GM19025 (cell line): ENCODE data around the gene TMEM30A.

Source experiments
- ATAC-seq: cut with Tn5 transposase; IDR thresholded peaks from one replicate; pipeline ENCODE4 v1.9.1; 2021; ENCODE audit warnings: mild to moderate bottlenecking, low read depth, moderate library complexity; ENCODE audit not compliant: unreplicated experiment

Gene TMEM30A

DNA sequence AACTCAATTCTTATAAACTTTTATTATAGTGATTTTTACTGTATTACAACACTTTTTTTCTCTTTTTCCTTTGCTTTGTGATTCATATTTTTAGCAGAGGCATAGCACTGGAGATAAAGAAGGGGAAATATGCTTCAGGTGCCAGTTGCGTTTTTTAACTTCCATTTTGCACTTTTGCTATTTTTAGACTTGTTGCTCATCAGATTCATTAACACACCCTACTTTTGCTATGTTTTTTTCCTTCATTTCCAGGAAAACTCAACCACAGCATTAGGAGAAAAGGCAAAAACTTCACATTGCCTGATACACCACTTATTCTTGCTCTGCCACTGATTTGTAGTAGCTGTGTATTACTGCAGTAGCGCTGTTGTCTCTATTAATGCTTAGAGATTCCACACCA lies 8.0 kb upstream of the TMEM30A start:
- no peak for ATAC-seq

DNA sequence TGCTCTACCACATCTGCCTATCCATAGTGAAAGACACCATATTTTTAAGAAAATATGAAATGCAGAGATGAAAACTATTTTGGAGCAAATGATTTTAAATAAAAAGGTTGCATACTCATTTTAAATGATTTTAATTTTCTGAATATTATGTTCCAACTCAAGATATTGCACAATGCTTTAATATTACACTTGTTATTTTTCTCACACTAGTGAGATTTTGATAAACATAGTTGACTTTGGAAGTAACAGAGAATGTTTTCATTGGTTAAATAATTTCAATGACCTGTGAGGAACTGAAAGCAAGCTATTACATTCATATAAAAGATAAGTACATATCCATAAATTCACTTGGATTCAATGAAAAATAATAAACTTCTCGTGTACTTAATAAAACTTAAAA lies 7.2 kb upstream of the TMEM30A start:
- ATAC-seq: no peak

DNA sequence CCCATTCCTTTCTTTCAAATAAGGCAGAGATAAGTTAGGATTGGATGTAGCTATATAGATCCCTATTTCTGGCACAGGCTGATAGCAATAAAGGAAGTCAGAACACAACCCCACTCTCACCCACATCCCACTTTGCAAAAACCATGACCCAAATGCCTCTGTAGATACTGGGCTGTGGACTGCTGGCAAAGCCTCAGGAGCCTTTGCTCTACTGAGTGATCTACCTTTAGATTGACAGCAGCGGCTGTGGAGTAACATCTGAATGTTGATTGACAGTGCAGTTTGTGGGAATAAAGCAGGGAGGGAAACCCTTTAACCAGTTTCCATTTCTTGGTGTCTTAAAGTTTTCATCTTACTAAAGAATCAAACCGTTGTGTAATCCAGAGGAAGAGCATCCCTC lies 6.7 kb upstream of the TMEM30A start:
- ATAC-seq: no peak

DNA sequence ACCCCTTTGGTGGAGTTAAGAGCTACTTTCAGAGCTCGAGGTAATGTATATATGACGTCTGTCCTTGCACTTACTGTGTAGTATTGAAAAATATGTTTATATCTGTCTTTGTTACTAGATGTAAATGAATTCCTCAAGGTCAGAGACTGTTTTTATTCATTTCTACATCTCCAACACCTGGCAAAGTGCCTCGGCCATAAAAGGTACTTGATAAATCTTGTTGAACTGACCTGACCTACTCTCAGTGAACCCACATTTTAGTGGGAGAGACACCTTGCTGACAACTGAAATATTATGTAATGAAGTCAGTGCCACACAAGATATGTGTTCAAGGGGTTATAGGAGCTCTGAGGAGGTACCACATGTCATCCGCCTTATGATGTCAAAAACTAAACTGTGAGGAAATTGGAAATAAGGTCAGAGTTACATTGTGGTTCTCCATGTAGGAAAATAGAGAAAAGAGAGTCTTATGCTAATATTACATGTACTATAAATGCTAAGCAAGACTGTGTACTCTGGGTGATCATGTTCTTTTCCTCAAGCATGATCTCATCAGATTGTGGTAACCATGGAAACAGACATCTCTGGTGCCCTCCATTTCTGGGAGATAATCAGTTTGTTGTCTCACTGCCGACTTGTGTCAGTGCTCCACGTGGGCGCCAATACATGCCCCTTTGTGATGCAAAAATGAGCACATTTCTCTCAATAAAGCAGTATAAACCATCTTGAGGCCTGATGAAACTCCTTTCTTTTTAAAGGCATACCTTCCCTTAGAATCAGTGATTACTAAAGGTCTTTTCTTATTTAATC lies 5.7 kb upstream of the TMEM30A start:
- ATAC-seq: no peak

DNA sequence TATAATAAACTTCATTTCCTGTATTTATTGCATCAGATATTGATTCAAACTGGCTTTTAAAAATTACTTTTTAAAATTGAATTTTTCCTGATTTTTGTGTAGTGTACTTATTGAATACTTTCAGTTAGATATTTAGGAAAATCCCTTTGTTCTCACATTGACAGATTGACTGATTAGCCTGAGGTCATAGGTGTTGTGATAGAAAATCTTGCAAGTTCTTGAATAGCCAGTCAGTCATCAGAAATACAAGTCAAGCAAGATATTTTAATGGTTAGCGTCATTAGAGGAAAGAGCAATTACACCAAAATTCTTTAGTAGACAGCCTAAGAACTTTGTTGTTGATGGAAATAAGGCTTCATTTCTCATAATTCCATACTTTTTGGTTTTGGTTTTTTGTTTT lies 3.4 kb upstream of the TMEM30A start:
- no peak for ATAC-seq

DNA sequence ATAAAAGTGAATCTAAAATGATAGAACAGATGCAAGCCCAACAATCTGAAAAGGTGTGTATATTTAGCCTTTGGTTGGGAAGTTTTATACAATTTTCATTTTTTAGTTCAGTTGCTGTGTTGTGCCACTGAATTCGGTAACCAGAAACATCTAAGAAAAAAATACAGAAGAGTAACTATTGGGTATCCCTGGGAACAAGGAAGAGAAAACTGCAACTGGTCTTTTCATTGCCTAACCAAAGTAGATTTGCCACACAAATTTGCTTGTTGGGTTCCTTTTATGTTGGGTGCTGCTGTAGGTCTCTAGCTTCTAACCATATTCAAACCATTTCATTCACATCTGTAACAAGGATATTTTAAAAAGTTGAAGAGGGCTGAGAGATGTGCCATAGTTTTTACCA lies 2.8 kb upstream of the TMEM30A start:
- ATAC-seq: no peak

DNA sequence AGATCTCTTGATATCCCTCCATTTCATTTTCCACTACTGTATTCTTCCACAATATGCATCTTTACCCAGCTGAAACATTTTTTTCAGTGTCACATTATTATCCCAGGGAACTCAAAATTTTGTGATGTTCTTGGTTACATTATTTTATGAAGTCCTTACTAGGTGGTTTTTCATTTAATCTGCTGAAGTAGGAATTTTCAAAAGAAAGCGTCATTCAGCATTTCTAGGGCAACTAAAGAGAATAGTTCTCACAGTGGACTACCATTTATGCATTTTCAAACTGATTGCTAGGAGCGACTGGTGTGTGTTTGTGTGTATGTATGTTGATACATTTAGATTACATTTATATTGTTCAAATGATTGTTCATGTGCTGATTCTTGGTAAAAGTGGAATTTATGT lies 2.4 kb upstream of the TMEM30A start:
- ATAC-seq: no peak

DNA sequence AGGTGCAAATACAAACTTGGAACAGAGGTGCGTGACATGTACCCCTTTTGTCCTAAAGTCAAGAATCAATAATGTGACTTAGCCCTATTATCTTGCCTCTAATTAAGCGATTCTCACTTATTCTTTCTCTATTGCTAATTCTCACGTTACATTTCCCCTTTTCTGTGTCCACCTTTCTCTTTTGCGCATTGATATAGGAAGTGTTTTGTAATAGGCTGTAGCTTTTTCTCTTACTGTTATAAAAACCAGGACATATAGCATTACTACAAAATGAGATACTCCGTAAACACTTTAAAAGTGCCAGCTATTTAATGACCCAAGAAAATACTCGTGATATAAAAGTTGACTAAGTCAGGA lies 669 bp upstream of the TMEM30A start:
- no peak for ATAC-seq

DNA sequence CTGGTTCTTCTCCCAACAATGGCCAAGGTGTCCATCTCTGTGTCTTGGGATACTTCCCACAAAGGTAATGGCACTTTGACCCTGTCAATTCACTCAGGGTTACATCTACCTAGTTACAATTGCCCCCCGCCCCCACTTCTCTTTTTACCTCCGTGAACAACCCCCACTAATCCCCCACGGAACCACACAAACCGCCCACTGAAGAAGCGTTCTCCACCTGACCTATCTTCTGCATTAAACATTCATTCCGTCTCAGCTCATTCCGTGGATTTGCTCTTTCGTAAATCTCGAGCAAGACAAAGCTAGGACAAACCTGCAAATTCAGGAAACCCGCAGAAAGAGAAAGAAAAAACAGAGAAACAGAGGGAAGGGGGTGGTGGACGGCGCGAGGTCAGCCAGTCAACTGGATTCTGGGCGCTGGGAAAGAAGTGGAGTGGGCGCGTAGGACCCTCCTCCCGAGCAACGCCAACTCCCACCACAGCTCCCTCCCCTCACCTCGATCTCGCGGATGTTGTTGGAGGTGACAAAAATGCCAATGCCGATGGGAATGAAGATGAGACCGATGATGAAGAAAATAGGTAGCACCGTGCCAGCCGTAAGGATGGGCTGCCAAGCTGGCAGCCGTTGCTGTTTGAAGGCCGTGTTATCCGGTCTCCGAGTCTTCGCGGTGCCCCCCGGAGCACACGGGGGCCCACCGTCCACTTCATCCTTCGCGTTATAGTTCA lies 523 bp downstream of the TMEM30A start:
- ATAC-seq: no peak

DNA sequence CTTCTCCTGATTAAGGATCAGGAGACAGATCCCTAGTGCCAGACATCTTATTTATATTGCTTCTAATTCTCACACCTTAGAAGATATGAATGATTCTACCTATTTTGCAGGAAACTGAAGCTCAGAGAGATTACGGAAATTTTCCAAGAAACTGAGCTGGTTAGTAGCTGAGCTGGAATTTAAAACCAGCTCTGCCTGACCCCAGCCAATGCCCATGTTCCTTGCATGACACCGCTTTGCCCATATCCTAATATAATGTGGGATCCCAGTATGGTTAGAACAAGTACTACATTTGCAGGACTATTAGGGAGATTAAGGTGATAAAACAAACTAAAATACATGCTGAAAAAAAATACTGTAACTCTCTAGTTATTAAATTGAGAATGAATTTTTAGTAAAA lies 1.9 kb downstream of the TMEM30A start:
- ATAC-seq: no peak

DNA sequence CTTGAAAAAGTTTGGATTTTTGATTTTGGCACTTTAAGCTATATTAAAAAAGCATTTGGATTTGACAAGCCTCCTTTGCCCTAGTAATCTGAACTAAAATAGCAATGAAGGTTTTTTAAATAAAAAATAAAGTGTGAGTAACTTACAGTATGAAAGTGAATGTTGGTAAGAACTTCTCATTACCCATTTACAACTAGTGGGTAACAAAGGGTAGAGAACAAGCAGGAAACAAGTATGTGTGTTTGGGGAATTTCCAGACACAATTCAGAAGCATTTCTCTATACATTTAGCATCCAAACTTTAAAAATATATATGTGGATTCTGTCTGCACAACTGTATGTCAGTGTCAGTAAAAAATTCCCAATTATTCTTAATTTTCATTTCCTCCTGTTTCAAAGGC lies 2.9 kb downstream of the TMEM30A start:
- no peak for ATAC-seq

DNA sequence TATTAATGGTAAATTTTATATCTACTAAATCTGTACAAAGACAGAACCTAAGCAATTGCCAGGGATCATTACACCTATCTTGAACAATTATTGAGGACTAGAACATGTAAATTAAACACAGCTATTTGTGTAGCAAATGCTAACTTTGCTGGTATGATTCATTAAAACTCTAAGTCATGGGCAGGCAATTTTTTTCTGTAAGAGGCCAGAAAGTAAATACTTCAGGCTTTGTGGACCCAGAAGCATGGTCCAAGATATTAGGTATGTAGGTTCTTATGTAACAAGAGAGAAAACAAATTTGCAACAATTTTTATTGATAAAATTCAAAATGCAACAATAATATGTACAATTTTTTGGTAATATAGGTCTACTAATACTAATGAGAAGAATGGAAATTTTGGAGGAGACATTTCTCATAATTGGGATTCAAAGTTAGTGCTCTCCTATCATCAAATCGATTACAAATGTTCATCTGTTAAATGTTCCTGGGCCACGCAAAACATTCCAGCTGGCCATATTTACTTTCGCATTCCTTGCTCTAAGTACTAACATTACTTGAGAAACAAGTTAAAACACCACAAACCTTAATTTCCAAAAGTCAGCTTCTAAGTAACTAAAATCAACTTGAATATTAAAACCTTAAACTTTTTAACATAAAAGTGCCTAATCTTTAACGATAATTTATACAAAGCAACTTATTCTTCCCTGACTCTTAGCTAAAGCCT lies 4.3 kb downstream of the TMEM30A start:
- ATAC-seq: no peak

DNA sequence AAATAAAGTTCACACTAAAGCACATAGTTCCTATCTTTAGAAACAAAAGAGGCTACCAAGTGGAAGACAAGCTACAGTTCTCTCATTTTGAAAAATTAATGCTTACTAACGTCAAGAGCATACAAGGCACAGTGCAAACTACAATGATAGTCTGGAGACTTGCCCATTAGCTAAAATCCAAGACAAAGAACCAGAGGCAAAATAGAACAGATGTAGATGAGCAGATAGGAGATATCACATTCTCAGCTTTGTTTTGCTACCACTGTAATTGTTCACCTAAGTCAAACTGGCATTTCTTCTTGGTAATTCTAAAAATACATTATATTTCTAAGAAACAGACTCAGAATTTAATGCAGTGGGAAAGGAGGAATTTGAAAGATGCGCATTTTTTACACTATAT lies 5.2 kb downstream of the TMEM30A start:
- ATAC-seq: no peak

DNA sequence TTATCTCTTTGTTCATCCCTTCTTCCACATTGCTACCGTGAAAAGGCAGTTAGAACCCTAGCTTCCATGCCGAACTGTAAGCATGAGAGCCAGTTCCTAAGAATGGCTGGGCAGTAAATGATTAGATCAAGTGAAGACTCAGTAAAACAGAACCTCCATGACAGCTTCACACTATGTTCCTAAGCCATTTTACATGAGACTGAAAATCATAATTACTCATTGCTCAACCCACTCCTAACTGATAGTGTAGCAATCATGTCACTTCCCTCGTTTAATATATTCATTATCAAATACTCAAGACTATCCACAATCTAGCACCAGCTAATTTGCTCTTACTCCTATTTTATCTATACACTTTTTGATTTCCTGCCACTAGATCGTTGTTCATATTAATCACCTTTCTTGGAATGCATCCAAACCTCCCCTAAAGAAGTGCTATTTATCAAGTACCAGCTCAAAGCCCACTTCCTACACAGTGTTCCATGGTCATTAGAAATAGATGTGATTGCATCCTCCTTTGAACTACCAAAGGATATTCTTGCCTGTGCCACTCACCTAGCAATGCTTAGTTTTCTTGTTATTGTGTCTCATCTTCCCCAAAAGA lies 6.0 kb downstream of the TMEM30A start:
- ATAC-seq: no peak

DNA sequence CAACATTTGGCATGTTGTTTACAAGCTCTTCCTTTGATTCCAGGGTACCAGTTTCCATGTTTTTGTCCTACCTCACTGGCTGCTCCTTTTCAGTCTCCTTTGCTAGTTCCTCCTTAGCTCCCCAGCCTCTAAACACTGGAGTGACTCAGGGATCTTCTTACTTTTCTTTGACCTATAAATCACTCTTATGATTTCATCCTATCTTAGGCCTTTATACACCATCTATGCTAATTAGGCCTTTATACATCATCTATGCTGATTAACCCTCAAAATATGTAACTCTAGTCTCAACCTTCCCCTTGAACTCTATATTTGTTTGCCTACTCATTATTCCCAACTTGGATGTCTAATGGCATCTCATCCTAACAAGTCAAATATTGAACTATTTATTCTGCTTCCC lies 9.5 kb downstream of the TMEM30A start:
- ATAC-seq: no peak

DNA sequence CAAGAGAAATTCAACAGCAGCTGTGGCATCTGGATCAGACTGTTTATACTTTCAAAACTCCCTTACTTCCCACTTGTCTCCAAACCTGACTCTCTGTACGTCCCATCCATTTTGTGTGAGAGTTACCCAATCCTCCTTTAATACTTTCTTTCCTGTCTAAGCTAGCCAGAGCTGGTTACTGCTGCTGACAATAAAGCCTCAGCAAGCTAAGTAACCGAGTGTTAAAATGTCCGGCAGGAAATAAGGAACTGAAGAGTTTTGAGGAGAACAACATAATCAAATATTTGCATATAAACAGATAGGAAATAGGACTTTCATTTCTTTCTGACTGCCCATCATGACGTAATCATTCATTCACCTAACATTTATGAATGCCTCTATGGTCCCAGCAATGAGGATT lies 11.6 kb downstream of the TMEM30A start:
- ATAC-seq: no peak

DNA sequence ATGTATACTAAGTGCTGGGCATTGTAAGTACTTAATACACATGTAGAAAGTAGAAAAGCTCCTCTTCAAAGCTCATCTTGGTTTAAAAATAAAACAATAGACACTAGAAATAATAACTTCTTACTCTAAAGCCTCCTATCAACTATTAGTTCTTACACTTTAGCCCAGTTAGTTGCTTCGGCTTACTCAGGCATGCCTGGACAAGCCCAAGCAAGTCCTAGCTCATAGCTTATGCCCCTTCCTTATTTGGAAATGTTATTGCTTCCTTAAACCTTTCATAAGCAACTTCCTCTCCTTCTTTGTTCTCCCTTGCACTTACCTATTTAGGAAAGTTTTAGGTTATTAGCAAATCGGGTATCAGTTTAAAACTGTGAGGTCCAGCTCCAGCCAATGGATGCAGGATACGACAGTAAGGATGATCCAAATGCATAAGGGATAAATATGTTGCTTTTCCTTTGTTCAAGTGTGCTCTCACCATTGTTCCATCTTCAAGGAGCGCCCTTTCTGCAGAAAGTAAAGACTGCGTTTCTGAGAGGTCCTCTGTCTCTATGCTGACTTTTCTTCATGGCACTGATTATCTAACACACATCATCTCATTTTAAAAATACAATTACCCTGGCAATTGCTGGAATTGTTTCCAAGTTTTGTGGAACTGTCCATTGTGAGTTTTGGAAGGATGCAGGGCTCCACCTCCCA lies 12.3 kb downstream of the TMEM30A start:
- ATAC-seq: no peak

DNA sequence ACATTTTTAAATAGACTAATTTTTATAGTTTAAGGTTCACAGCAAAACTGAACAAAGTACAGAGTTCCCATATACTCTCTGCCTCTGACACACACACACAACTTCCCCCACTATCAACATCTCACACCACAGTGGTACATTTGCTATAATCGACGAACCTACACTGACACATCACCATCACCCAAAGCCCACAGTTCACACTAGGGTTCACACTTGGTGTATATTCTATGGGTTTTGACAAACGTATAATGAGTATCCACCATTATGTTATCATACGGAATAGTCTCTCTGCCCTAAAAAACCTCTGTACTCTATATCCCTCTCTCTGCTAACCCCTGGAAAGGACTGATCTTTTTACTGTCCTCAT lies 15.6 kb downstream of the TMEM30A start:
- ATAC-seq: no peak

DNA sequence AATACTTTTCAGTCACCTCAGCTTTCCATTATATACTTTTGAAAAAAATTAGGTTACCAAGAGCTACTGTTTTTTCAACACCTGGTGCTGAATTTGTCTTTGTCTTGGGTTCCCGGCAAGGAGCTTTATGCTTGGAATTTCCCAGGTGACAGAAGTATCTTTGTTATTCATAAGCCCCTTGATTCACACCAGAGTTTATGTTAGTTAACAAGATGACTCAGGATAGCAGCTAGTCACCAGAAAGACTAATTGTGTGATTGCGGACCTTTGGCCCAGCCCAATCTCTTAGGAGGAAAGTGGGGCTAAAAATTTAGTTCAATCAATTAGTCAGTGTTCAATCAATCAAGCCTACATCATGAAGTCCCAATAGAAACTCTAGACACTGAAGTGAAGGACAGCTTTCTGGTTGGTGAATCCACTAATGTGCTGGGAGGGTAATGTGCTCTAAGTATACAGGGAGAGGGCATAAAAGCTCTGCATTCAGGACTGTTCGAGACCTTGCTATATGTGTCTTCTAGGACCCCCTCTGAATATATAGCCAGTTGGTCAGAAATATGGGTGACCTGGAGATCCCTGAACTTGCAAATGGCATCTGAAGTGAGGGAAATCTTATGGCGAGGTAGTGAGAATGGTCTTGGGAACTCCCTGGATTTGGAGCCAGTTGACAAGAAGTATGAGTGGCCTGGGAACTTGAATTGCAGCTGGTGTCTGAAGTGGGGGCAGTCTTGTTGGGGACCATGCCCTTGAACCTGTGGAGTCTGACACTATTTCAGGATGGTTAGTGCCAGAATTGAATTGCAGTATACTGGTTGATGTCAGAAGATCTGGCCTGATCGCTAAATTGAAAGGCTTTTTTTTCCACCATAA lies 16.2 kb downstream of the TMEM30A start:
- ATAC-seq: no peak

DNA sequence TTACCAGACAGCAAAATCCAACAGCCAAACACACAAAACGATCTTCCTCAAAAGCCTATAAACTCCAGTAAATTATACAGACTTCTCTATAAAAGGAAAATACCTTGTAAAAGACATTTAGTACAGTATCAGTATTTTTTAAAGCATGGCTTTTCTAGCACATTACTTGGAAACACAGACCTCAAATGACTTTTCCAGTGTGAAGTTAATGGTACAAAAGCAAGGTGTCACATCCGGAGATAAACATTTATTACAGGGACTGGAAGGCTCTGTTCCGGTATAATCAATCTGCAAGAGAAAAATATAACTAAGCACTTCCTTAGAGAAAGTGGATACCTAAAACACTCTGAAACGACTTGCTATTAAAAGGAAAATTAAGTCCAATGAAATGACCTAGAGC lies 17.1 kb downstream of the TMEM30A start:
- no peak for ATAC-seq
